Gastroesophageal sphincter (tissue), 3 donors: ENCODE data around the gene PDZD2.

Source experiments
- EP300 ChIP-seq: sonication (generic); formaldehyde crosslinking; IDR thresholded peaks from one replicate; pipeline ENCODE4 v1.6.1; 2017; ENCODE audit warnings: antibody characterized with exemption, mild to moderate bottlenecking
- TF ChIP-seq, protein P1 (sequence below), 4 experiments: fragments of 200-600 bp in 2 of 4; fragments of 450-650 bp in 2 of 4; sonication (generic) in 1 of 4; IDR thresholded peaks; one replicate each; pipeline ENCODE4 v1.5.1; 2017 to 2019; ENCODE audit warnings: antibody characterized with exemption in 4 of 4, mild to moderate bottlenecking in 2 of 4, moderate library complexity in 2 of 4

- no peak for TF ChIP-seq EP300
- TF ChIP-seq, protein P1, sequence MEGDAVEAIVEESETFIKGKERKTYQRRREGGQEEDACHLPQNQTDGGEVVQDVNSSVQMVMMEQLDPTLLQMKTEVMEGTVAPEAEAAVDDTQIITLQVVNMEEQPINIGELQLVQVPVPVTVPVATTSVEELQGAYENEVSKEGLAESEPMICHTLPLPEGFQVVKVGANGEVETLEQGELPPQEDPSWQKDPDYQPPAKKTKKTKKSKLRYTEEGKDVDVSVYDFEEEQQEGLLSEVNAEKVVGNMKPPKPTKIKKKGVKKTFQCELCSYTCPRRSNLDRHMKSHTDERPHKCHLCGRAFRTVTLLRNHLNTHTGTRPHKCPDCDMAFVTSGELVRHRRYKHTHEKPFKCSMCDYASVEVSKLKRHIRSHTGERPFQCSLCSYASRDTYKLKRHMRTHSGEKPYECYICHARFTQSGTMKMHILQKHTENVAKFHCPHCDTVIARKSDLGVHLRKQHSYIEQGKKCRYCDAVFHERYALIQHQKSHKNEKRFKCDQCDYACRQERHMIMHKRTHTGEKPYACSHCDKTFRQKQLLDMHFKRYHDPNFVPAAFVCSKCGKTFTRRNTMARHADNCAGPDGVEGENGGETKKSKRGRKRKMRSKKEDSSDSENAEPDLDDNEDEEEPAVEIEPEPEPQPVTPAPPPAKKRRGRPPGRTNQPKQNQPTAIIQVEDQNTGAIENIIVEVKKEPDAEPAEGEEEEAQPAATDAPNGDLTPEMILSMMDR (IDR thresholded peaks at IDR 0.05): no peak
Measured at GRCh38 chr5:32022638-32023037, 383.7 kb downstream of the PDZD2 start.
